H1 (cell line): ENCODE data around the gene SUOX. TPM values are rescaled to one million over a fixed set of nuclear protein-coding genes. Genes with fewer than 3 reads are reported as not detected.

Experiments used
- CTCF ChIA-PET: fragments of 300-600 bp; sonication (Branson Sonifier 250); formaldehyde crosslinking; loops from one replicate; lab custom pipeline; 2021; ENCODE audit not compliant: partially characterized antibody; lab: Charles Lee
- POLR2A ChIA-PET: fragments of 300-600 bp; sonication (Branson Sonifier 250); formaldehyde crosslinking; loops from one replicate; lab custom pipeline; 2021; ENCODE audit warnings: inconsistent platforms; ENCODE audit not compliant: partially characterized antibody; lab: Charles Lee
- DNase-seq, 2 experiments: peaks; one replicate each; pipeline versions ENCODE4 v3.0.0 to v3.0.0-alpha.2; 2010 to 2022; ENCODE audit warnings: low spot score in 2 of 2, low read depth in 1 of 2, mixed read lengths in 1 of 2
- FAIRE-seq: peaks from 2 replicates; lab custom pipeline; 2011; peaks lifted over from hg19 to GRCh38; lab: Jason Lieb, UNC
- H2AFZ ChIP-seq: 2 replicates; pipeline ENCODE4 v1.8.1; 2012; ENCODE audit warnings: low read length, inconsistent platforms
- H2AK5ac ChIP-seq: 2 replicates; pipeline ENCODE4 v1.6.1; 2013; ENCODE audit warnings: low read depth, low read length
- H2BK120ac ChIP-seq: replicated peaks from 2 replicates; pipeline ENCODE3; 2013; ENCODE audit warnings: low read depth, low read length, inconsistent platforms
- H2BK12ac ChIP-seq: 2 replicates; pipeline ENCODE4 v1.6.1; 2013; ENCODE audit warnings: low read depth, low read length
- H2BK15ac ChIP-seq: 2 replicates; pipeline ENCODE4 v1.6.1; 2013; ENCODE audit warnings: low read length
- H2BK20ac ChIP-seq: 2 replicates; pipeline ENCODE4 v1.6.1; 2013; ENCODE audit warnings: low read length
- H2BK5ac ChIP-seq: 2 replicates; pipeline ENCODE4 v1.6.1; 2013; ENCODE audit warnings: low read depth, low read length
- H3K14ac ChIP-seq: 2 replicates; pipeline ENCODE4 v1.6.1; 2013; ENCODE audit warnings: inconsistent platforms; ENCODE audit not compliant: insufficient read length
- H3K18ac ChIP-seq: 2 replicates; pipeline ENCODE4 v1.6.1; 2013; ENCODE audit warnings: low read length; ENCODE audit errors: extremely low read depth
- H3K23ac ChIP-seq: 2 replicates; pipeline ENCODE4 v1.6.1; 2013; ENCODE audit warnings: inconsistent platforms; ENCODE audit not compliant: insufficient read length
- H3K23me2 ChIP-seq: 2 replicates; pipeline ENCODE4 v1.6.1; 2013; ENCODE audit warnings: low read depth, low read length
- H3K27ac ChIP-seq: 2 replicates; pipeline ENCODE4 v1.6.1; 2011; ENCODE audit warnings: low read depth, low read length, inconsistent platforms
- H3K27me3 ChIP-seq, 4 experiments: replicated peaks in 1 of 4; 1 replicate in 1 of 4; 2 replicates in 3 of 4; pipeline versions ENCODE4 v1.6.1 to v1.8.1; 2011 to 2013; ENCODE audit warnings: low read length in 3 of 4, mild to moderate bottlenecking in 3 of 4, inconsistent platforms in 2 of 4, mixed read lengths in 2 of 4, moderate library complexity in 1 of 4; ENCODE audit not compliant: control insufficient read depth in 3 of 4, insufficient read depth in 3 of 4; ENCODE audit errors: extremely low read depth in 1 of 4
- H3K36me3 ChIP-seq, 4 experiments: 2 replicates each; pipeline versions ENCODE4 v1.6.1 to v1.8.1; 2011 to 2013; ENCODE audit warnings: mild to moderate bottlenecking in 4 of 4, low read length in 3 of 4, moderate library complexity in 2 of 4, control low read depth in 1 of 4, inconsistent platforms in 1 of 4; ENCODE audit not compliant: insufficient read depth in 4 of 4, control insufficient read depth in 2 of 4
- H3K4ac ChIP-seq: replicated peaks from 2 replicates; pipeline ENCODE3; 2013; ENCODE audit warnings: low read length, low read depth, mixed read lengths, inconsistent platforms; ENCODE audit not compliant: insufficient read length
- H3K4me1 ChIP-seq, 4 experiments: replicated peaks in 1 of 4; 1 replicate in 1 of 4; 2 replicates in 3 of 4; pipeline versions ENCODE4 v1.6.1 to v1.8.1; 2011 to 2013; ENCODE audit warnings: low read length in 3 of 4, inconsistent platforms in 2 of 4, mixed read lengths in 1 of 4; ENCODE audit not compliant: insufficient read depth in 4 of 4, control insufficient read depth in 3 of 4
- H3K4me2 ChIP-seq, 2 experiments: 2 replicates each; pipeline versions ENCODE4 v1.6.1 to v1.8.1; 2011 to 2013; ENCODE audit warnings: low read depth in 2 of 2, low read length in 2 of 2, control low read depth in 1 of 2, inconsistent platforms in 1 of 2, mild to moderate bottlenecking in 1 of 2; ENCODE audit not compliant: insufficient read depth in 1 of 2
- H3K4me3 ChIP-seq, 4 experiments: fragments of 200-600, 300-600 bp in 1 of 4; sonication (generic), shearing (Covaris generic), sonication (Bioruptor Twin) in 1 of 4; 2 replicates each; pipeline versions ENCODE4 v1.5.1 to v1.8.1; 2011 to 2016; ENCODE audit warnings: low read length in 4 of 4, low read depth in 3 of 4, control low read depth in 2 of 4, inconsistent platforms in 2 of 4, mild to moderate bottlenecking in 2 of 4, mixed read lengths in 1 of 4, moderate library complexity in 1 of 4; ENCODE audit not compliant: insufficient read depth in 2 of 4; ENCODE audit errors: extremely low read depth in 1 of 4
- H3K56ac ChIP-seq: replicated peaks from 2 replicates; pipeline ENCODE3; 2013; ENCODE audit warnings: low read depth, mild to moderate bottlenecking, mixed read lengths, low read length, inconsistent platforms; ENCODE audit not compliant: insufficient read length
- H3K79me1 ChIP-seq: 2 replicates; pipeline ENCODE4 v1.6.1; 2013; ENCODE audit warnings: low read depth, low read length, control low read depth
- H3K79me2 ChIP-seq, 2 experiments: 2 replicates each; pipeline versions ENCODE4 v1.6.1 to v1.8.1; 2012 to 2013; ENCODE audit warnings: low read length in 2 of 2, mild to moderate bottlenecking in 2 of 2, inconsistent platforms in 1 of 2; ENCODE audit not compliant: insufficient read depth in 2 of 2, control insufficient read depth in 1 of 2
- H3K9ac ChIP-seq, 4 experiments: replicated peaks in 1 of 4; 1 replicate in 1 of 4; 2 replicates in 3 of 4; pipeline versions ENCODE4 v1.6.1 to v1.8.1; 2011 to 2013; ENCODE audit warnings: low read depth in 3 of 4, low read length in 3 of 4, control low read depth in 2 of 4, mild to moderate bottlenecking in 2 of 4, moderate library complexity in 2 of 4, inconsistent platforms in 1 of 4; ENCODE audit errors: extremely low read depth in 1 of 4
- H3K9me3 ChIP-seq, 2 experiments: 2 replicates each; pipeline versions ENCODE4 v1.6.1 to v1.8.1; 2012 to 2013; ENCODE audit warnings: mild to moderate bottlenecking in 2 of 2, moderate library complexity in 2 of 2, control low read depth in 1 of 2, inconsistent platforms in 1 of 2, low read depth in 1 of 2, low read length in 1 of 2, mixed read lengths in 1 of 2; ENCODE audit not compliant: insufficient read depth in 2 of 2
- H4K20me1 ChIP-seq, 2 experiments: replicated peaks in 1 of 2; 2 replicates each; pipeline versions ENCODE3 to v1.8.1; 2011 to 2013; ENCODE audit warnings: inconsistent platforms in 2 of 2, low read length in 2 of 2, mild to moderate bottlenecking in 1 of 2; ENCODE audit not compliant: insufficient read depth in 2 of 2, control insufficient read depth in 1 of 2
- H4K5ac ChIP-seq: 2 replicates; pipeline ENCODE4 v1.6.1; 2013; ENCODE audit warnings: low read length, low read depth, mixed read lengths, inconsistent platforms; ENCODE audit not compliant: insufficient read length
- H4K8ac ChIP-seq: 2 replicates; pipeline ENCODE4 v1.8.0; 2013; ENCODE audit warnings: mild to moderate bottlenecking, moderate library complexity, low read length, inconsistent platforms; ENCODE audit not compliant: insufficient read depth; ENCODE audit errors: extremely low read depth
- H4K91ac ChIP-seq: replicated peaks from 2 replicates; pipeline ENCODE3; 2013; ENCODE audit warnings: low read length, mixed read lengths, inconsistent platforms; ENCODE audit not compliant: insufficient read length
- BCL11A ChIP-seq, 2 experiments: IDR thresholded peaks; one replicate each; pipeline ENCODE4 v1.6.1; 2011; ENCODE audit warnings: low read depth in 2 of 2, low read length in 2 of 2, mild to moderate bottlenecking in 2 of 2
- CHD2 ChIP-seq: IDR thresholded peaks from 2 replicates; pipeline ENCODE4 v1.6.1; 2012; ENCODE audit warnings: low read length, improper control_type of control experiment
- EGR1 ChIP-seq: IDR thresholded peaks from 2 replicates; pipeline ENCODE4 v1.6.1; 2011; ENCODE audit warnings: low read depth, low read length, borderline replicate concordance
- EP300 ChIP-seq, 2 experiments: IDR thresholded peaks; 1 replicate in 1 of 2; 2 replicates in 1 of 2; pipeline ENCODE4 v1.6.1; 2011 to 2012; ENCODE audit warnings: low read depth in 2 of 2, low read length in 2 of 2, mild to moderate bottlenecking in 2 of 2, borderline replicate concordance in 1 of 2, inconsistent platforms in 1 of 2, moderate library complexity in 1 of 2
- HDAC2 ChIP-seq, 2 experiments: fragments of 300-600 bp in 1 of 2; sonication (generic) in 1 of 2; IDR thresholded peaks; 2 replicates each; pipeline ENCODE4 v1.6.1; 2011 to 2012; ENCODE audit warnings: low read depth in 2 of 2, low read length in 2 of 2, mild to moderate bottlenecking in 2 of 2, moderate library complexity in 2 of 2, borderline replicate concordance in 1 of 2, inconsistent platforms in 1 of 2
- JUN ChIP-seq: IDR thresholded peaks from 2 replicates; pipeline ENCODE4 v1.6.1; 2011; ENCODE audit warnings: low read depth, mild to moderate bottlenecking, improper control_type of control experiment, low read length
- SRF ChIP-seq: IDR thresholded peaks from 2 replicates; pipeline ENCODE4 v1.6.1; 2011; ENCODE audit warnings: mild to moderate bottlenecking, low read depth, low read length, moderate library complexity
- TAF1 ChIP-seq: IDR thresholded peaks from 2 replicates; pipeline ENCODE4 v1.6.1; 2011; ENCODE audit warnings: mild to moderate bottlenecking, low read depth, low read length
- TAF7 ChIP-seq: optimal IDR thresholded peaks from 2 replicates; pipeline ENCODE3; 2011; ENCODE audit warnings: low read depth, mild to moderate bottlenecking, inconsistent platforms, low read length, moderate library complexity, borderline replicate concordance
- WGBS, 2 experiments: shearing (Covaris generic) in 1 of 2; methylation state at CpG; one replicate each; pipeline versions ENCODE4 v1.1.6 to v1.1.7; 2013 to 2015; ENCODE audit warnings: low lambda C conversion rate in 2 of 2, mixed read lengths in 2 of 2, inconsistent platforms in 1 of 2, low coverage in 1 of 2, missing lambda C conversion rate in 1 of 2; ENCODE audit not compliant: insufficient replicate concordance in 2 of 2, insufficient coverage in 1 of 2, insufficient read length in 1 of 2; ENCODE audit errors: extremely low coverage in 1 of 2, missing lambda C conversion rate in 1 of 2; 5-methylcytosine and 5-hydroxymethylcytosine counted together
- polyA plus RNA-seq, 7 experiments: library from polyadenylated mRNA; depleted of rRNA in 3 of 7; stranded (reverse) in 5 of 7; unstranded in 2 of 7; fragments of >200 nt in 5 of 7; fragments of 200-250 nt in 2 of 7; gene quantifications; 1 replicate in 5 of 7; 2 replicates in 1 of 7; 4 replicates in 1 of 7; pipeline versions ENCODE4 v1.2.1 to v1.2.3, GENCODE V29; 2011 to 2013; ENCODE audit warnings: missing spikeins in 2 of 7, mixed read lengths in 2 of 7
- total RNA-seq: library from RNA; stranded (reverse); fragmentation: NEBNext Ultra II Directional; extraction: Animal tissue kit (Norgen Biotek cat#: 25700); gene quantifications from 2 replicates; pipeline ENCODE4 v1.2.1, GENCODE V29; 2021
- TF ChIP-seq, protein P1 (sequence below): IDR thresholded peaks from 2 replicates; pipeline ENCODE4 v1.6.1; 2012; ENCODE audit warnings: low read length, inconsistent platforms

Gene SUOX
- total and polyA plus RNA-seq, 2 of the 8 experiments (the other 6 are each of a cell fraction or from before 2014, with no cell fraction given): 22.5 to 31.3 TPM

DNA sequence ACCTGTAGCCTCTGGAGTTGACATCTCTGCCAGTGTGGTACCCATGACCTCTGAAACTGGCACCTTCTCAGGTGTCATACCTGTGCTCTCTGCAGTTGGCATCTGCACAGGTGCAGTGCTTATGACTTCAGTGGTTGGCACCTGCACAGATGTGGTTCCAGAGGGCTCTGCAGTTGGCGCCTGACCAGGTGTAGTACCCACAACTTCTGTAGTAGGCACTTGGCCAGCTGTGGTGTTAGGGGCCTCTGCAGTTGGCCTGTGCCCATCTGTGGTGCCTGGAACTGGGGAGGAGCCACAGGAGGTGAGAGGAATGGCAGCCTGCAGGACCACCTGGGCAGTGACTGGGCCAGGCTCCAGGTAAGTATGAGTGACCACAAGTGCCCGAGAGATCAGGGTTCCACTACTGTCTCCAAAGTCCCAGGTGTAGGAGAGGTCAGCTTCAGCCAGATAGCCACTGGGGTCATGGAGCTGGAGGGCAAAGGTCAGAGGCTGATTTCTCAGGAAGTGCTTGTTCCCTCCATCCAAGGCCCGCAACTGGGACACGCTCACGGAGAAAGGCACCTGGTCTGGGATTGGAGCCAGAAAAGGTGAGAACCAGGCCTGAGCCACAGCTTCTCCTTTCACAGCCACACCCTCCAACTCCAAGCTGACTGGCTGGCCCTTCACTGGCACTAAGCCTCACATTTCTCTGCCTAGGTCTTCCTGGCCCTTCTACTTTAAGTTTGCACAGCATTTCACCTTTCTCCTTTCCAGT, 39.8 kb upstream of the SUOX start:
- H3K4ac ChIP-seq: no peak overlapping the region
- H2BK5ac ChIP-seq: no peak overlapping the region; the same call in 1 of the 2 replicates
- H2BK120ac ChIP-seq: no peak overlapping the region
- H2BK15ac ChIP-seq: no peak overlapping the region
- no peak overlapping the region for H3K23ac ChIP-seq
- no peaks in the 10 kb centered on the region for H3K79me2 ChIP-seq
- no peaks in the 10 kb centered on the region for H3K27me3 ChIP-seq
- peaks cover 10 to 61% (median 34%) of the 10 kb centered on the region in 4 experiments; a peak in 7 of 8 replicates for H3K36me3 ChIP-seq
- no peak overlapping the region for H3K4me3 ChIP-seq
- H4K5ac ChIP-seq: no peak overlapping the region
- no peaks in the 10 kb centered on the region for H3K9me3 ChIP-seq
- no peaks in the 10 kb centered on the region for H3K23me2 ChIP-seq
- H3K4me2 ChIP-seq: no peak overlapping the region
- ChIA-PET CTCF (interaction anchor here (1.0 to 2.6 kb wide), 8 partner anchors 12 to 176 kb away, joined by 3 to 8 read pairs (median 3); partner anchors contain the start of gene RAB5B), POLR2A (interaction anchor here (0.6 to 2.5 kb wide), 6 partner anchors 9 to 159 kb away, joined by 3 to 7 read pairs (median 3); partner anchors contain the start of genes ORMDL2 and SARNP)
- no peaks in the 10 kb centered on the region for H3K79me1 ChIP-seq
- FAIRE-seq (no peak), DNase-seq (no peak)
- no peak overlapping the region for H3K9ac ChIP-seq
- H3K14ac ChIP-seq: no peak overlapping the region
- H3K18ac ChIP-seq: no peak overlapping the region
- H2BK20ac ChIP-seq: no peak overlapping the region
- no peaks in the 10 kb centered on the region for H3K4me1 ChIP-seq
- H4K20me1 ChIP-seq: peaks cover 0 to 1% of the 10 kb centered on the region in 2 experiments
- H2AK5ac ChIP-seq: no peak overlapping the region
- no peak overlapping the region for H4K91ac ChIP-seq
- no peak overlapping the region for H3K56ac ChIP-seq
- no peak overlapping the region for H4K8ac ChIP-seq
- no peak overlapping the region for H2BK12ac ChIP-seq
- H3K27ac ChIP-seq: no peak overlapping the region
- no peak overlapping the region for H2AFZ ChIP-seq
- 92% methylated on average over 5 of the region's 5 CpGs; no CpG with 5 or more reads in 1 of the 2 experiments for WGBS, 2 experiments
- TF ChIP-seq BCL11A (IDR thresholded peaks at IDR 0.05; ENCODE audit: low read depth in 2 of 2, low read length in 2 of 2) (no peak), TAF1 (no peak), EGR1 (no peak), HDAC2 (IDR thresholded peaks at IDR 0.05; ENCODE audit: borderline replicate concordance in 1 of 2, low read depth in 2 of 2, low read length in 2 of 2) (no peak), JUN (no peak), SRF (no peak), EP300 (IDR thresholded peaks at IDR 0.05; ENCODE audit: borderline replicate concordance in 1 of 2, low read depth in 2 of 2, low read length in 2 of 2) (no peak), TAF7 (no peak), CHD2 (no peak)
- TF ChIP-seq, protein P1, sequence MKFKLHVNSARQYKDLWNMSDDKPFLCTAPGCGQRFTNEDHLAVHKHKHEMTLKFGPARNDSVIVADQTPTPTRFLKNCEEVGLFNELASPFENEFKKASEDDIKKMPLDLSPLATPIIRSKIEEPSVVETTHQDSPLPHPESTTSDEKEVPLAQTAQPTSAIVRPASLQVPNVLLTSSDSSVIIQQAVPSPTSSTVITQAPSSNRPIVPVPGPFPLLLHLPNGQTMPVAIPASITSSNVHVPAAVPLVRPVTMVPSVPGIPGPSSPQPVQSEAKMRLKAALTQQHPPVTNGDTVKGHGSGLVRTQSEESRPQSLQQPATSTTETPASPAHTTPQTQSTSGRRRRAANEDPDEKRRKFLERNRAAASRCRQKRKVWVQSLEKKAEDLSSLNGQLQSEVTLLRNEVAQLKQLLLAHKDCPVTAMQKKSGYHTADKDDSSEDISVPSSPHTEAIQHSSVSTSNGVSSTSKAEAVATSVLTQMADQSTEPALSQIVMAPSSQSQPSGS: no peak
